ENCODE data around the gene SHISA3. TPM values are rescaled to one million over a fixed set of nuclear protein-coding genes. Genes with fewer than 3 reads are reported as not detected.

The SHISA3 gene
- total RNA-seq, 1 donor from 2014 or later = 0.14 TPM

DNA sequence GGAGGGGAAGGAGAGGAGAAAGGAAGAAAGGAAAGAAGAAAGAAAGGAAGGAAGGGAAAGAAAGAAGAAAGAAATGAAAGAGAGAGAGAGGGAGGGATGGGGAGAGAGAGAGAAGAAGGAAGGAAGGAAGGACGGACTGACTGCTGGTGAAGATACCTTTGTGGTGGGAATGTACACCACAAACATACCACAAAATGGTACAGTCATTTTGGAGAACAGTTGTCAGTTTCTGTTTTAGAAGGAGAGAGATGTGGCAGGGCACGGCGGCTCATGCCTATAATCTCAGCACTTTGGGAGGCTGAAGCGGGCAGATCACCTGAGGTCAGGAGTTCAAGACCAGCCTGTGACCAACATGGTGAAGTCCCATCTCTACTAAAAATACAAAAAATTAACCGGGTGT, 40.0 kb upstream of the SHISA3 start:
- TF ChIP-seq, protein P1, sequence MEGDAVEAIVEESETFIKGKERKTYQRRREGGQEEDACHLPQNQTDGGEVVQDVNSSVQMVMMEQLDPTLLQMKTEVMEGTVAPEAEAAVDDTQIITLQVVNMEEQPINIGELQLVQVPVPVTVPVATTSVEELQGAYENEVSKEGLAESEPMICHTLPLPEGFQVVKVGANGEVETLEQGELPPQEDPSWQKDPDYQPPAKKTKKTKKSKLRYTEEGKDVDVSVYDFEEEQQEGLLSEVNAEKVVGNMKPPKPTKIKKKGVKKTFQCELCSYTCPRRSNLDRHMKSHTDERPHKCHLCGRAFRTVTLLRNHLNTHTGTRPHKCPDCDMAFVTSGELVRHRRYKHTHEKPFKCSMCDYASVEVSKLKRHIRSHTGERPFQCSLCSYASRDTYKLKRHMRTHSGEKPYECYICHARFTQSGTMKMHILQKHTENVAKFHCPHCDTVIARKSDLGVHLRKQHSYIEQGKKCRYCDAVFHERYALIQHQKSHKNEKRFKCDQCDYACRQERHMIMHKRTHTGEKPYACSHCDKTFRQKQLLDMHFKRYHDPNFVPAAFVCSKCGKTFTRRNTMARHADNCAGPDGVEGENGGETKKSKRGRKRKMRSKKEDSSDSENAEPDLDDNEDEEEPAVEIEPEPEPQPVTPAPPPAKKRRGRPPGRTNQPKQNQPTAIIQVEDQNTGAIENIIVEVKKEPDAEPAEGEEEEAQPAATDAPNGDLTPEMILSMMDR (IDR thresholded peaks at IDR 0.05; ENCODE audit: unreplicated experiment) = no peak
- Mint-ChIP-seq H3K36me3 (ENCODE audit: insufficient read depth) (no peaks in the 10 kb centered on the region), H3K4me1 (ENCODE audit: low read depth) (peaks cover 22% of the 10 kb centered on the region), H3K9me3 (ENCODE audit: low read depth) (no peaks in the 10 kb centered on the region), H3K4me3 (ENCODE audit: low read depth) (no peak overlapping the region), H3K27ac (no peak overlapping the region), H3K27me3 (peaks cover 12% of the 10 kb centered on the region)
- DNase-seq (ENCODE audit: low spot score, unreplicated experiment) = no peak

DNA sequence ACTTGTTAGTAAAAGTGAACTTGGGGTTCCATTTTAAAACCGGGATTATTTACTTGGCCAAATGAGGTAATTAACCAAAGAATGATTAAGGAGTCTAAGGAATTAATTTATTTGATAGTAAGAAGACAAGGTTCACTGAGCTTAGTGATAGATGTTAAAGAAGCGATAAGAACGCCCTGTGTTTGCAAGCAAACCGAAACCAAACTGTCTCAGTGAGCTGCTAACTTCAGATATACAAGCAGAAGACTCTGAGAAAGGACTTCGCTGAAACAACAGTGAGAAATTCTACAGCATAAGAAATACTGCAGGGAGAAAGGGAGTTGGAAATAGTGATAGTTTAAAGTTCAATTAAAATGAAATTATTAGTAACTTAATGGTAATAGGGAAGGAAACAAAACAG, 37.6 kb upstream of the SHISA3 start:
- TF ChIP-seq, protein P1 (IDR thresholded peaks at IDR 0.05; ENCODE audit: unreplicated experiment) = no peak
- no peak overlapping the region for H3K4me3 Mint-ChIP-seq (ENCODE audit: low read depth)
- peaks cover 22% of the 10 kb centered on the region for H3K4me1 Mint-ChIP-seq (ENCODE audit: low read depth)
- no peak overlapping the region for H3K27ac Mint-ChIP-seq
- peaks cover 6% of the 10 kb centered on the region for H3K27me3 Mint-ChIP-seq
- DNase-seq (ENCODE audit: low spot score, unreplicated experiment) = no peak
- no peaks in the 10 kb centered on the region for H3K36me3 Mint-ChIP-seq (ENCODE audit: insufficient read depth)
- H3K9me3 Mint-ChIP-seq (ENCODE audit: low read depth) = no peaks in the 10 kb centered on the region

DNA sequence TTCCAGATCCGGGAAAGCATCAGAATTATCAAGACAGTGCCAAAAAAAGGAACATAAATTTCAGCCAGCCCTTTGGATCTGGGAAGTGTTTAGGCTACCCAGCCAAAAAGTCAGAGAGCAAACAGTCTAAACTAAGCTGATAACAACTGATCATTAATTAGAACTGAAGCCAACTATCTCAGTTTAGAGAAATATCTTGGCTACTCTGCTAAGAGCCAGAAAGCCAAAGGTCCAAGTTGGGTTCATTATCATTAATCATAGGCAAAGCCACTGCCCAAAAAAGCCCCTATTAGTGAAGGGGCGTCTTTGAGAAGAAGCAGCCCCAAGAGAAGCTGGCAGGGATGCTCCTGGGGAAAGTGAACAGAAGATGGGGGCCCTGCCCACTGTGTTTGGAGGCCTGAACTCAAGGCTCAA, 37.0 kb upstream of the SHISA3 start:
- Mint-ChIP-seq H3K4me1 (ENCODE audit: low read depth) (peaks cover 22% of the 10 kb centered on the region), H3K27ac (no peak overlapping the region), H3K36me3 (ENCODE audit: insufficient read depth) (no peaks in the 10 kb centered on the region), H3K27me3 (peaks cover 6% of the 10 kb centered on the region), H3K9me3 (ENCODE audit: low read depth) (no peaks in the 10 kb centered on the region), H3K4me3 (ENCODE audit: low read depth) (no peak overlapping the region)
- DNase-seq (ENCODE audit: low spot score, unreplicated experiment) = no peak
- TF ChIP-seq, protein P1 (IDR thresholded peaks at IDR 0.05; ENCODE audit: unreplicated experiment) = no peak

DNA sequence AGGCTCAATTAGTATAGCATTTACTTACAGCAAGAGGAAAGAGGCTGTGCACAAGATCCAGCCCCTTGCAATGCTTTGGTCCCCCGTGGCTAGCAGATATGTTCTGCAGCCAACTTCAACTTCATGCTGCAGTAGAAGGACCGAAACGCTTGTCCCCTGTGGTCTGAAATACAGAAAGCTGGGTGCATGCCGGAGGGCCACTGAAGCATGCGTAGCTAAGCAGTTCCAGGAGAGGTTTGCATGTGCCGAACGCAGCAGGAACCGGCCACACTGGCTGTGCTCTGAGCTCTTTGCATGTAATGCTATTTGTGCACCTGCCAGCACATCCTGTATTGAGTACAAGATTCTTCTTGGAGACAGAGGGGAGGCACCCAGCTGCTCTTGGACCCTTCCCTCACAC, 35.8 kb upstream of the SHISA3 start:
- no peak for DNase-seq (ENCODE audit: low spot score, unreplicated experiment)
- Mint-ChIP-seq H3K27me3 (no peaks in the 10 kb centered on the region), H3K4me1 (ENCODE audit: low read depth) (peaks cover 22% of the 10 kb centered on the region), H3K27ac (no peak overlapping the region), H3K36me3 (ENCODE audit: insufficient read depth) (no peaks in the 10 kb centered on the region), H3K9me3 (ENCODE audit: low read depth) (no peaks in the 10 kb centered on the region), H3K4me3 (ENCODE audit: low read depth) (no peak overlapping the region)
- TF ChIP-seq, protein P1 (IDR thresholded peaks at IDR 0.05; ENCODE audit: unreplicated experiment) = no peak

DNA sequence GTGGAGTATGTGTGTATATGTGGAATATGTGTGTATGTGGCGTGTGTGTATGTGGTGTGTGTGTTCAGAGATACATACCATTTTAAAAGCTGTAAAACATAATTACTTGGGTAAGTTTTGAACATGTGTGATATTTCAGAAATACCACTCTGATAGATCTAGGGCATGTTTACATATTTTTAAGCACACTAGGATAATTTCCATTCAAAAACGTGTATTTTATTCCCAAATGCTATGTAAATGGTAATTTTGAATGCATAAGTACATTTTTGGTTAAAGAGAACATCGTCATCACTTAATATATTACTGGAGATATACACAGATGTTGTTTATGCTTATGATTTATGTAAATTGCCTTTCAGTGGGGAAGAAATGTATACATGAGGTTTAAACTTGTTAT, 34.7 kb upstream of the SHISA3 start:
- no peak overlapping the region for H3K4me3 Mint-ChIP-seq (ENCODE audit: low read depth)
- no peaks in the 10 kb centered on the region for H3K27me3 Mint-ChIP-seq
- no peaks in the 10 kb centered on the region for H3K36me3 Mint-ChIP-seq (ENCODE audit: insufficient read depth)
- H3K4me1 Mint-ChIP-seq (ENCODE audit: low read depth) = peaks cover 22% of the 10 kb centered on the region
- TF ChIP-seq, protein P1 (IDR thresholded peaks at IDR 0.05; ENCODE audit: unreplicated experiment) = no peak
- H3K27ac Mint-ChIP-seq = no peak overlapping the region
- peaks cover 2% of the 10 kb centered on the region for H3K9me3 Mint-ChIP-seq (ENCODE audit: low read depth)
- no peak for DNase-seq (ENCODE audit: low spot score, unreplicated experiment)
